Measurements from ENCODE around the gene ALDH1A2. TPM values are rescaled to one million over a fixed set of nuclear protein-coding genes. Genes with fewer than 3 reads are reported as not detected.

Gene ALDH1A2
- total RNA-seq, 1 donor from 2014 or later = 14.0 TPM

GRCh38 chr15:58056015-58056414 lies 9.5 kb downstream of the ALDH1A2 start:
- peak; percentile 26 for TF ChIP-seq CTCF (IDR thresholded peaks at IDR 0.05; ENCODE audit: borderline replicate concordance)
- H3K9me3 ChIP-seq (replicated peaks) = no peaks in the 10 kb centered on the region
- no peak overlapping the region for H3K27ac ChIP-seq (replicated peaks)
- peaks cover 33% of the 10 kb centered on the region for H3K27me3 ChIP-seq (ENCODE audit: low read depth)
- no peaks in the 10 kb centered on the region for H3K36me3 ChIP-seq
- H3K4me1 ChIP-seq = no peaks in the 10 kb centered on the region
- DNase-seq = no peak
- no peak overlapping the region for H3K4me3 ChIP-seq
- intact Hi-C loops (cut with micrococcal nuclease) = no loop called here

- Histone ChIP-seq H3K27me3 (ENCODE audit: low read depth) (peaks cover 15% of the 10 kb centered on the region), H3K4me3 (no peak overlapping the region), H3K36me3 (no peaks in the 10 kb centered on the region), H3K27ac (replicated peaks) (peak overlapping the region; percentile 42), H3K4me1 (no peaks in the 10 kb centered on the region), H3K9me3 (replicated peaks) (no peaks in the 10 kb centered on the region)
- TF ChIP-seq CTCF (IDR thresholded peaks at IDR 0.05; ENCODE audit: borderline replicate concordance) = no peak
- intact Hi-C loops (cut with micrococcal nuclease) = no loop called here
- no peak for DNase-seq
Measured at GRCh38 chr15:58053315-58054153, 12.0 kb downstream of the ALDH1A2 start.

- no peak for TF ChIP-seq CTCF (IDR thresholded peaks at IDR 0.05; ENCODE audit: borderline replicate concordance)
- intact Hi-C loops (cut with micrococcal nuclease) = no loop called here
- DNase-seq = no peak
- Histone ChIP-seq H3K4me1 (no peaks in the 10 kb centered on the region), H3K4me3 (no peak overlapping the region), H3K36me3 (no peaks in the 10 kb centered on the region), H3K27ac (replicated peaks) (no peak overlapping the region), H3K9me3 (replicated peaks) (no peaks in the 10 kb centered on the region), H3K27me3 (ENCODE audit: low read depth) (peaks cover 13% of the 10 kb centered on the region)
Measured at GRCh38 chr15:58052334-58052733, 13.2 kb downstream of the ALDH1A2 start.

GRCh38 chr15:58049520-58050227 lies 15.8 kb downstream of the ALDH1A2 start:
- intact Hi-C loops (cut with micrococcal nuclease) = no loop called here

GRCh38 chr15:58048261-58048660 lies 17.2 kb downstream of the ALDH1A2 start:
- DNase-seq = no peak
- intact Hi-C loops (cut with micrococcal nuclease) = no loop called here
- Histone ChIP-seq H3K36me3 (no peaks in the 10 kb centered on the region), H3K27me3 (ENCODE audit: low read depth) (peaks cover 12% of the 10 kb centered on the region), H3K9me3 (replicated peaks) (no peaks in the 10 kb centered on the region), H3K4me3 (no peak overlapping the region), H3K4me1 (peaks cover 7% of the 10 kb centered on the region), H3K27ac (replicated peaks) (no peak overlapping the region)
- no peak for TF ChIP-seq CTCF (IDR thresholded peaks at IDR 0.05; ENCODE audit: borderline replicate concordance)

More at GRCh38 chr15:58049520-58050227, 15.8 kb downstream of the ALDH1A2 start:
- Histone ChIP-seq H3K4me1 (no peaks in the 10 kb centered on the region), H3K9me3 (replicated peaks) (no peaks in the 10 kb centered on the region), H3K36me3 (no peaks in the 10 kb centered on the region), H3K27ac (replicated peaks) (no peak overlapping the region), H3K27me3 (ENCODE audit: low read depth) (peaks cover 15% of the 10 kb centered on the region), H3K4me3 (no peak overlapping the region)
- no peak for TF ChIP-seq CTCF (IDR thresholded peaks at IDR 0.05; ENCODE audit: borderline replicate concordance)
- no peak for DNase-seq

Data from left ventricle myocardium inferior (tissue), 1 donor.